NCI-H128 (cell line): ENCODE results near the gene ARMS2.

Experiments used
- DNase-seq: peaks from one replicate; lab custom pipeline; 2025; ENCODE audit not compliant: unreplicated experiment; lab: John Stamatoyannopoulos, UW

ARMS2 gene

GRCh38 chr10:122492999-122493481 lies 38.6 kb downstream of the ARMS2 start:
- no peak for DNase-seq

GRCh38 chr10:122493761-122494160 lies 39.3 kb downstream of the ARMS2 start:
- no peak for DNase-seq

- DNase-seq = no peak
Observed at GRCh38 chr10:122494173-122494820, 39.8 kb downstream of the ARMS2 start.

GRCh38 chr10:122494833-122495232 lies 40.4 kb downstream of the ARMS2 start:
- no peak for DNase-seq

GRCh38 chr10:122495406-122496340 lies 41.2 kb downstream of the ARMS2 start:
- DNase-seq = no peak

- DNase-seq = no peak
Observed at GRCh38 chr10:122497241-122497640, 42.8 kb downstream of the ARMS2 start.

GRCh38 chr10:122498521-122498920 lies 44.1 kb downstream of the ARMS2 start:
- no peak for DNase-seq

- DNase-seq = no peak
Observed at GRCh38 chr10:122499012-122499411, 44.6 kb downstream of the ARMS2 start.

- no peak for DNase-seq
Observed at GRCh38 chr10:122499491-122499941, 45.1 kb downstream of the ARMS2 start.

- no peak for DNase-seq
Observed at GRCh38 chr10:122500194-122500593, 45.7 kb downstream of the ARMS2 start.

GRCh38 chr10:122500726-122501125 lies 46.3 kb downstream of the ARMS2 start:
- no peak for DNase-seq

GRCh38 chr10:122503012-122503411 lies 48.6 kb downstream of the ARMS2 start:
- no peak for DNase-seq

- DNase-seq = no peak
Observed at GRCh38 chr10:122503886-122504609, 49.6 kb downstream of the ARMS2 start.

- no peak for DNase-seq
Observed at GRCh38 chr10:122504610-122504950, 50.1 kb downstream of the ARMS2 start.

- no peak for DNase-seq
Observed at GRCh38 chr10:122505011-122505410, 50.6 kb downstream of the ARMS2 start.

- DNase-seq = no peak
Observed at GRCh38 chr10:122505885-122506645, 51.6 kb downstream of the ARMS2 start.
